Calu3 (cell line): ENCODE data around the gene GPRIN1. TPM values are rescaled to one million over a fixed set of nuclear protein-coding genes. Genes with fewer than 3 reads are reported as not detected.

Source experiments
- BruUV-seq: library from RNA; stranded (reverse); fragments of 400-500 nt; replicated peaks from 2 replicates; lab custom pipeline; 2021; lab: Mats Ljungman, UMichigan
- CTCF ChIA-PET: fragments of 300-600 bp; sonication (Branson Sonifier 250); formaldehyde crosslinking; loops from one replicate; lab custom pipeline; 2022; ENCODE audit warnings: antibody characterized with exemption; lab: Charles Lee
- DNase-seq: peaks from one replicate; pipeline ENCODE4 v3.0.0; 2022
- H3K27ac Mint-ChIP-seq: one replicate; pipeline ENCODE4 v1.8.0; 2022; ENCODE audit warnings: mixed read lengths; ENCODE audit not compliant: unreplicated experiment
- H3K27me3 Mint-ChIP-seq: one replicate; pipeline ENCODE4 v1.8.0; 2022; ENCODE audit warnings: mixed read lengths; ENCODE audit not compliant: unreplicated experiment
- H3K36me3 Mint-ChIP-seq: one replicate; pipeline ENCODE4 v1.8.0; 2022; ENCODE audit warnings: mild to moderate bottlenecking, moderate library complexity, mixed read lengths; ENCODE audit not compliant: insufficient read depth, unreplicated experiment
- H3K4me1 Mint-ChIP-seq: one replicate; pipeline ENCODE4 v1.8.0; 2022; ENCODE audit warnings: mild to moderate bottlenecking, low read depth, mixed read lengths; ENCODE audit not compliant: unreplicated experiment
- H3K4me3 Mint-ChIP-seq: one replicate; pipeline ENCODE4 v1.8.0; 2022; ENCODE audit warnings: mild to moderate bottlenecking, low read depth, moderate library complexity, mixed read lengths; ENCODE audit not compliant: unreplicated experiment
- H3K9me3 Mint-ChIP-seq: one replicate; pipeline ENCODE4 v1.8.0; 2022; ENCODE audit warnings: low read depth, mixed read lengths; ENCODE audit not compliant: unreplicated experiment
- intact Hi-C: fragments of 100-400 bp; cut with micrococcal nuclease; formaldehyde crosslinking; loops from one replicate; pipeline ENCODE4 v1.10.0; 2022; ENCODE audit not compliant: unreplicated experiment
- total RNA-seq: library from RNA; stranded (reverse); gene quantifications from 2 replicates; pipeline ENCODE4 v1.2.3, GENCODE V29; 2022
- TF ChIP-seq, protein P1 (sequence below): fragments of 200-600 bp; IDR thresholded peaks from one replicate; pipeline ENCODE4 v1.8.0; 2022; ENCODE audit warnings: antibody characterized with exemption; ENCODE audit not compliant: unreplicated experiment

GPRIN1 gene
- total RNA-seq, 1 experiment from 2014 or later, result 12.6 TPM

DNA sequence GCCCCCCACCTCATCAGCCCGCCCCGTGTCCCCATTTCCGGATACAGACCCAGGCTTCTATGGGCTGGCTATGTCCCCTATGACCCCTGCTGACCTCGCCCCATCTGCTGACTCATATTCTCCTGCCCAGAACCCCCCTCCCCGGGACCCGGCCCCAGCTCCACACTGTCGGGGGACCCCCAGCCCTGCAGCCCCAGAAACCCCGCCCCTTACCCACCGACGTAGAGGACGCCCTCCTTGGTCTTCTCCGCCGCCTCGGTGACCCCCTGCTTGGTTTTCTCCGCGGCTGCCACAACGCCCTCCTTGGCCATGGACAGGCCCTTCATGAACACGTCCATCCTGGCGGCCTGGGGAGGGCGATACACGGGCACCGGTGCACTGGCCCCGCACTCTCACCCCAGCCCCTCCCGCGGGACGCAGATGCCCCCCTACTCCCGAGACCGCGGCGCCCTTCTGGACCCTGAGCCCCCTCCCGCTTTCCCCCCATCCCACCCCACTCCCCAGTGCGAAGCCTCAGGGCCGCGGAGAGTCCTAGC lies 19.4 kb upstream of the GPRIN1 start:
- TF ChIP-seq, protein P1, sequence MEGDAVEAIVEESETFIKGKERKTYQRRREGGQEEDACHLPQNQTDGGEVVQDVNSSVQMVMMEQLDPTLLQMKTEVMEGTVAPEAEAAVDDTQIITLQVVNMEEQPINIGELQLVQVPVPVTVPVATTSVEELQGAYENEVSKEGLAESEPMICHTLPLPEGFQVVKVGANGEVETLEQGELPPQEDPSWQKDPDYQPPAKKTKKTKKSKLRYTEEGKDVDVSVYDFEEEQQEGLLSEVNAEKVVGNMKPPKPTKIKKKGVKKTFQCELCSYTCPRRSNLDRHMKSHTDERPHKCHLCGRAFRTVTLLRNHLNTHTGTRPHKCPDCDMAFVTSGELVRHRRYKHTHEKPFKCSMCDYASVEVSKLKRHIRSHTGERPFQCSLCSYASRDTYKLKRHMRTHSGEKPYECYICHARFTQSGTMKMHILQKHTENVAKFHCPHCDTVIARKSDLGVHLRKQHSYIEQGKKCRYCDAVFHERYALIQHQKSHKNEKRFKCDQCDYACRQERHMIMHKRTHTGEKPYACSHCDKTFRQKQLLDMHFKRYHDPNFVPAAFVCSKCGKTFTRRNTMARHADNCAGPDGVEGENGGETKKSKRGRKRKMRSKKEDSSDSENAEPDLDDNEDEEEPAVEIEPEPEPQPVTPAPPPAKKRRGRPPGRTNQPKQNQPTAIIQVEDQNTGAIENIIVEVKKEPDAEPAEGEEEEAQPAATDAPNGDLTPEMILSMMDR, result no peak
- intact Hi-C loops, result no loop called here
- CTCF ChIA-PET, result interaction anchor here (1.3 to 1.7 kb wide), 2 partner anchors 7 to 18 kb away, joined by 3 to 4 read pairs; partner anchors contain the start of gene TSPAN17
- no peak for DNase-seq
- Mint-ChIP-seq H3K4me3 (no peak overlapping the region), H3K9me3 (no peaks in the 10 kb centered on the region), H3K27me3 (peaks cover 92% of the 10 kb centered on the region), H3K27ac (no peak overlapping the region), H3K36me3 (no peaks in the 10 kb centered on the region), H3K4me1 (peaks cover 40% of the 10 kb centered on the region)
- BruUV-seq, result no TSS peak

DNA sequence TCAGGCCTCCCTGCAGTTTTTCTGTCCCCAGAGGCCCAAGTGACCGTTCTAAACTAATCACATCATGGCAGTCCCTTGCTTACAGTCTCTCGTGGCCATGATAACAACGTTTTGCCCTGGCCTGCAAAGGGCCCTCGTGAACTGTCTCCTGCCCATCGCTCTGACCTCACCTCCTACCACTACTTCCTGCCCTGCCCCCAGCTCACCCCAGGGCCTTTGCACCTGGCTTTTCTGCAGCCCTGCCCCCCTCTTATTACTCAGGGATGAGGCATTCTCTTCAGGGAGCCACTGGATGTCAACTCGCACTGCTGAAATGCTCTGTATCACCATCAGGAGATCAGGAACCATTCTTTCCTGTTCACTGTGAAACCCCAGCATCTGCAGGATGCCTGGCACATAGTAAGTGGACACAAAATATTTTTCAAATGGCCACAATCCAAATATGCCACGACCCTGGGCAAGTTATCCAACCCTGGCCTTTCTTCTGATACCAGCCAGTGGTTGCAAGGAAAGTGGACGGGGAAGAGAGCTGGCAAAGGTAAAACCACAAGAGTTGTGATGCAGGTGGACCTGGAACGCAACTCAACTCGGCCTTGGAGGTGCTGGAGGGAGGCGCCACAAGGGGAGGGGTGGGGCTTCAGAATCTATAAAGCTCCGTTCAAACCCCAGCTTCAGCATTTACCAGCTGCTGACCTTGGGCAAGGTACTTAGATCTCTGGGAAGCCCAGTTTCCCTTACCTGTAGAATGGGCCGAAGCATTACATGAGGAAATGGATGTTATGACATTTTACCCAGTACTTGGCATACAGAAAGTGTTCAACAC lies 18.7 kb upstream of the GPRIN1 start:
- intact Hi-C loops, result no loop called here
- TF ChIP-seq, protein P1, result no peak
- no peak for DNase-seq
- no TSS peak for BruUV-seq
- peaks cover 92% of the 10 kb centered on the region for H3K27me3 Mint-ChIP-seq
- no peaks in the 10 kb centered on the region for H3K9me3 Mint-ChIP-seq
- no peak overlapping the region for H3K4me3 Mint-ChIP-seq
- H3K36me3 Mint-ChIP-seq, result no peaks in the 10 kb centered on the region
- no peak overlapping the region for H3K27ac Mint-ChIP-seq
- CTCF ChIA-PET, result no interaction called here
- peaks cover 40% of the 10 kb centered on the region for H3K4me1 Mint-ChIP-seq

DNA sequence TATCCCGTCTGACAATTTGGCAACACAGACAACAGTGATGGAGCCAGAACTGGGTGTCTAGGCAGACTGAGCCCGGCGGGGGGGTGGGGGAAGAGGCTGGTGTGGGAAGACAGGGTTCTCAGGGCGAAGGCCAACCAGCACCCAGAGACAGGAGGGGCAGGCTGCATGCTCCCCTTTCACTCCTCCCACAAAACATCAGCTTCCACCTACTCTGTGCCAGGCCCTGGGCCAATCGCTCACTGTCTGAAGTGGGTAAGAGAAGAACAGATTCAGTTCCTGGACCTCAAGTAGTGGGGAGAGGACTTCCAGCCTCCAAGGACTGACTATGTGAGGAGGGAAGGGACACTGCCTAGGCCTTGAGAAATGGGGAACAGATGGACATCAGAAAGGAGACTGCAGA lies 17.6 kb upstream of the GPRIN1 start:
- no TSS peak for BruUV-seq
- CTCF ChIA-PET, result no interaction called here
- no peak overlapping the region for H3K27ac Mint-ChIP-seq

DNA sequence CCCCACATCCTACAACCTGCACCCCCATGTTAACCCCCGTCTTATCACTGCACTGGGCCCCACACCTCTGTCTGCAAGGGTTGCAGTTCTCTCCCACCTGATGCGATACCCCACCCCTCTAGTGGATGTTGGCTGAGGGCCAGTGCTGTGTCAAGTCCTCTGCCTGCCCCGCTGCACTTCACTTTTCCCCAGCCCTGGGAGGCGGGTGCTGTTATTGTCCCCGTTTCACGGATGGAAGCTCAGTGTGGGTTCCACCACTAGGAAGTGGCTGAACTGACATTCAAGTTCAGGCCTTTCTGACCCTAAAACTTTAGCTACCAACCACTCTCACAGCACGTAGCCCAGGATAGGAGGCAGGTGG lies 16.9 kb upstream of the GPRIN1 start:
- Mint-ChIP-seq H3K4me3 (peak overlapping the region; percentile 15), H3K4me1 (peaks cover 40% of the 10 kb centered on the region), H3K36me3 (no peaks in the 10 kb centered on the region), H3K27ac (no peak overlapping the region), H3K27me3 (peaks cover 93% of the 10 kb centered on the region), H3K9me3 (no peaks in the 10 kb centered on the region)
- CTCF ChIA-PET, result interaction anchor here (0.6 kb wide), 1 partner anchor 358 kb away, joined by 4 read pairs; no protein-coding TSS in a partner anchor
- intact Hi-C loops, result no loop called here
- no TSS peak for BruUV-seq
- TF ChIP-seq, protein P1, result no peak
- DNase-seq, result no peak

More for the DNA sequence above, 17.6 kb upstream of the GPRIN1 start:
- intact Hi-C loops, result no loop called here
- Mint-ChIP-seq H3K27me3 (peaks cover 93% of the 10 kb centered on the region), H3K9me3 (no peaks in the 10 kb centered on the region), H3K4me1 (peaks cover 40% of the 10 kb centered on the region), H3K4me3 (no peak overlapping the region), H3K36me3 (no peaks in the 10 kb centered on the region)
- DNase-seq, result no peak
- TF ChIP-seq, protein P1, result no peak
